ENCODE data around the gene ANXA9.

The ANXA9 gene

GRCh38 chr1:150981805-150982712 lies at the start of gene ANXA9:
TSS of gene ANXA9 (plus strand) at chr1:150982292. CDS start at chr1:150983106, 814 bp downstream.
- TF ChIP-seq CTCF (IDR thresholded peaks at IDR 0.05) = no peak
- no peak for DNase-seq
- Mint-ChIP-seq H3K4me1 (peaks cover 73% of the 10 kb centered on the region), H3K4me3 (peak within 1 kb of the TSS; percentile 49), H3K27ac (peak within 1 kb of the TSS; percentile 72), H3K36me3 (ENCODE audit: low read depth) (no peaks in the 10 kb centered on the region), H3K27me3 (ENCODE audit: low read depth, poor library complexity) (peaks cover 4% of the 10 kb centered on the region), H3K9me3 (no peaks in the 10 kb centered on the region)

- Mint-ChIP-seq H3K27ac (no peak overlapping the region), H3K27me3 (ENCODE audit: low read depth, poor library complexity) (no peaks in the 10 kb centered on the region), H3K36me3 (ENCODE audit: low read depth) (peaks cover 77% of the 10 kb centered on the region), H3K4me1 (no peaks in the 10 kb centered on the region), H3K9me3 (no peaks in the 10 kb centered on the region), H3K4me3 (no peak overlapping the region)
- DNase-seq = no peak
- TF ChIP-seq CTCF (IDR thresholded peaks at IDR 0.05) = no peak
Observed at GRCh38 chr1:150944856-150945255, 37.2 kb upstream of the ANXA9 start.

GRCh38 chr1:150954708-150955107 lies 27.4 kb upstream of the ANXA9 start:
- H3K27ac Mint-ChIP-seq = peak overlapping the region; percentile 11
- DNase-seq = no peak
- no peak for TF ChIP-seq CTCF (IDR thresholded peaks at IDR 0.05)
- H3K4me3 Mint-ChIP-seq = no peak overlapping the region
- H3K4me1 Mint-ChIP-seq = no peaks in the 10 kb centered on the region
- peaks cover 85% of the 10 kb centered on the region for H3K36me3 Mint-ChIP-seq (ENCODE audit: low read depth)
- no peaks in the 10 kb centered on the region for H3K9me3 Mint-ChIP-seq
- no peaks in the 10 kb centered on the region for H3K27me3 Mint-ChIP-seq (ENCODE audit: low read depth, poor library complexity)

GRCh38 chr1:150955280-150955679 lies 26.8 kb upstream of the ANXA9 start:
- H3K27me3 Mint-ChIP-seq (ENCODE audit: low read depth, poor library complexity) = no peaks in the 10 kb centered on the region
- no peak for DNase-seq
- H3K36me3 Mint-ChIP-seq (ENCODE audit: low read depth) = peaks cover 85% of the 10 kb centered on the region
- no peak for TF ChIP-seq CTCF (IDR thresholded peaks at IDR 0.05)
- no peaks in the 10 kb centered on the region for H3K9me3 Mint-ChIP-seq
- H3K4me1 Mint-ChIP-seq = no peaks in the 10 kb centered on the region
- no peak overlapping the region for H3K4me3 Mint-ChIP-seq
- H3K27ac Mint-ChIP-seq = peak overlapping the region; percentile 22

- peaks cover 4% of the 10 kb centered on the region for H3K4me1 Mint-ChIP-seq
- H3K4me3 Mint-ChIP-seq = no peak overlapping the region
- no peak for DNase-seq
- H3K36me3 Mint-ChIP-seq (ENCODE audit: low read depth) = peaks cover 85% of the 10 kb centered on the region
- no peak overlapping the region for H3K27ac Mint-ChIP-seq
- H3K27me3 Mint-ChIP-seq (ENCODE audit: low read depth, poor library complexity) = no peaks in the 10 kb centered on the region
- no peaks in the 10 kb centered on the region for H3K9me3 Mint-ChIP-seq
- TF ChIP-seq CTCF (IDR thresholded peaks at IDR 0.05) = no peak
Observed at GRCh38 chr1:150957666-150958065, 24.4 kb upstream of the ANXA9 start.

GRCh38 chr1:150960646-150961045 lies 21.4 kb upstream of the ANXA9 start:
- Mint-ChIP-seq H3K27ac (no peak overlapping the region), H3K36me3 (ENCODE audit: low read depth) (peaks cover 88% of the 10 kb centered on the region)

More at GRCh38 chr1:150960646-150961045, 21.4 kb upstream of the ANXA9 start:
- Mint-ChIP-seq H3K9me3 (no peaks in the 10 kb centered on the region), H3K4me3 (no peak overlapping the region), H3K27me3 (ENCODE audit: low read depth, poor library complexity) (no peaks in the 10 kb centered on the region), H3K4me1 (peaks cover 17% of the 10 kb centered on the region)
- DNase-seq = no peak
- no peak for TF ChIP-seq CTCF (IDR thresholded peaks at IDR 0.05)
